IPS DF 6.9 (cell line): ENCODE data around the gene ITPR2.

Experiments
- DNase-seq: peaks from one replicate; pipeline ENCODE4 v3.0.0-alpha.2; 2013; ENCODE audit warnings: low read depth, low spot score
- H3K27ac ChIP-seq: one replicate; pipeline ENCODE4 v1.5.1; 2013; ENCODE audit warnings: low read length, control low read depth
- H3K27me3 ChIP-seq: 2 replicates; pipeline ENCODE4 v1.6.1; 2013; ENCODE audit warnings: mild to moderate bottlenecking, low read length; ENCODE audit not compliant: control insufficient read depth, insufficient read depth
- H3K36me3 ChIP-seq: 2 replicates; pipeline ENCODE4 v1.6.1; 2013; ENCODE audit warnings: low read length; ENCODE audit not compliant: control insufficient read depth, insufficient read depth
- H3K4me1 ChIP-seq: 2 replicates; pipeline ENCODE4 v1.6.1; 2013; ENCODE audit warnings: low read length; ENCODE audit not compliant: control insufficient read depth, insufficient read depth
- H3K4me3 ChIP-seq: 2 replicates; pipeline ENCODE4 v1.5.1; 2013; ENCODE audit warnings: mild to moderate bottlenecking, low read length
- H3K9me3 ChIP-seq: 2 replicates; pipeline ENCODE4 v1.6.1; 2013; ENCODE audit warnings: low read length, inconsistent platforms; ENCODE audit not compliant: control insufficient read depth, insufficient read depth
- WGBS: extraction: QIAGEN DNeasy Blood & Tissue Kit; methylation state at CpG from one replicate; pipeline ENCODE4 v1.1.7; 2013; ENCODE audit warnings: mixed read lengths, missing lambda C conversion rate; ENCODE audit not compliant: insufficient read length, insufficient coverage; 5-methylcytosine and 5-hydroxymethylcytosine counted together

ITPR2 gene

DNA sequence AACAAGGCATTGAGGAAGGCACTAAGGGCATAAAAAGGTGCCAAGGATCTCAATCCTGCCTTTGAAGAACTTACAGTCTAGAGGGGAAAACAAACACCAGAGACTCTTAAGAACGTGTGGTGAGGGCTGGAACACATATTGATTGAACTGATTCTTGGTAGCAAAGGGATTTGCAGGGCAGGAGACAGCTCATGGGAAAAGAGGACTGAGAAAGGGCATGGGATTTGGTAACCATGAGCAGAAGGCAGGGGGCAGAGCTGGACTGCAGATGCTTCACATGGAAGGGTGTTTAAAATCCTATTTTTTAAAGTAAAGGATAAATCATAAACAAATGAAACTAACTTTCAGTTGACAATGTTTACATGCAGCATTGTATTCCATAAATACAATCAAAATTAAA lies 203.1 kb downstream of the ITPR2 start:
- no peaks in the 10 kb centered on the region for H3K27me3 ChIP-seq
- H3K27ac ChIP-seq = no peak overlapping the region
- no peak for DNase-seq
- peaks cover 2% of the 10 kb centered on the region; the same call in 1 of the 2 replicates for H3K36me3 ChIP-seq
- no CpG with 5 or more reads among the region's 1 CpG for WGBS
- peaks cover 1% of the 10 kb centered on the region; the same call in 1 of the 2 replicates for H3K9me3 ChIP-seq
- H3K4me3 ChIP-seq = no peak overlapping the region
- H3K4me1 ChIP-seq = no peaks in the 10 kb centered on the region

DNA sequence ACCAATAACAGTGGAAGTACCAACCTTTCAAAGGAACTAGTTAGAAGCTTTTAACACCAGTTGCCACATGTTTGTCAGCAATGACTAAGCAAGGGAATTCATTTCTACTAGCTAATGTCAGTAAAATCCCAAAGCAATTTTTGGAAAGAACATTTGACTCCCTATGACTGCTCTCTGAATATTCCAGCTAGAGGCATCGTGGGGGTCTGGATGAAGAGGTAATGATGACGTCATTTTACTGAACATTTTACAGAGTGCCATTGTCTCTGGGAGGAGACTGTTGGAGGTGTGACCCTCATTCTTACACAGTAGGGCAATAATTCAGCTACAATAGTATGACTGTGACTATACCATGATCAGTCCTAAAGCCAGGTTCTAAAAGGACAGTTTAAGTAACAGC lies 204.8 kb downstream of the ITPR2 start:
- WGBS = no CpG with 5 or more reads among the region's 2 CpGs
- Histone ChIP-seq H3K4me3 (no peak overlapping the region), H3K27me3 (no peaks in the 10 kb centered on the region), H3K27ac (no peak overlapping the region), H3K36me3 (peaks cover 2% of the 10 kb centered on the region; the same call in 1 of the 2 replicates), H3K4me1 (no peaks in the 10 kb centered on the region), H3K9me3 (no peaks in the 10 kb centered on the region)
- no peak for DNase-seq

DNA sequence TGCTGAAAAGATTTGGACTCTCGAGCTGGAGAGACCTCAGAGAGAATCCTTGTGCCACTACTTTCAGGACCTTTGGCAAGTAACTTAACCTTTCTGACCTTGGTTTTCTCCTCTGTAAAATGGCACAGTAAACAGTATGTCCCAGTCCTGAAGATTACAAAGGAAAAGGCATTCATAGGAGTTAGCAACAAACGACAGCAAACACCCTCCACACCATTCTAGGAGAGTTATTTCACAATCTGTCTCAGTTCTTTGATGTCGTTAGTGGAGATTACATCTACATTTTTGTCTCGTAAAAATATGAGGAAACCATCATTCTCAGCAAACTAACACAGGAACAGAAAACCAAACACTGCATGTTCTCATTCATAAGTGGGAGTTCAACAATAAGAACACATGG lies 205.7 kb downstream of the ITPR2 start:
- Histone ChIP-seq H3K9me3 (no peaks in the 10 kb centered on the region), H3K27me3 (no peaks in the 10 kb centered on the region), H3K27ac (no peak overlapping the region), H3K36me3 (peaks cover 2% of the 10 kb centered on the region; the same call in 1 of the 2 replicates), H3K4me3 (no peak overlapping the region), H3K4me1 (no peaks in the 10 kb centered on the region)
- no CpG with 5 or more reads among the region's 4 CpGs for WGBS
- DNase-seq = no peak

DNA sequence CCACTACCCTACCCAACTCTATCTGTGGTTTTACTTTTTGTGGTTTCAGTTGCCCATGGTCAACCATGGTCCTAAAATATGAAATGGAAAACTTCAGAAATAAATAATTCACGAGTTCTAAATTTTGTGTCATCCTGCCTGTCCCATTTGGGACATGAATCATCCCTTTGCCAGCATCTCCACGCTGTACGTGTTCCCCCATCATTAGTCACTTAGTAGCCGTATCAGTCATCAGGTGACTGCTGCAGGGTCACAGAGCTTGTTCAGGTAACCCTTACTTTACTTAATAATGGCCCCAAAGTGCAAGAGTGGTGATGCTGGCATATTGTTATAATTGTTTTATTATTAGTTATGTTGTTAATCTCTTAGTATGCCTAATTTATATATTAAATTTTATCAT lies 209.9 kb downstream of the ITPR2 start:
- WGBS = no CpG with 5 or more reads among the region's 4 CpGs
- H3K9me3 ChIP-seq = no peaks in the 10 kb centered on the region
- no peaks in the 10 kb centered on the region for H3K27me3 ChIP-seq
- H3K4me1 ChIP-seq = no peaks in the 10 kb centered on the region
- no peak for DNase-seq
- H3K4me3 ChIP-seq = no peak overlapping the region
- no peak overlapping the region for H3K27ac ChIP-seq
- no peaks in the 10 kb centered on the region; the same call in 1 of the 2 replicates for H3K36me3 ChIP-seq

DNA sequence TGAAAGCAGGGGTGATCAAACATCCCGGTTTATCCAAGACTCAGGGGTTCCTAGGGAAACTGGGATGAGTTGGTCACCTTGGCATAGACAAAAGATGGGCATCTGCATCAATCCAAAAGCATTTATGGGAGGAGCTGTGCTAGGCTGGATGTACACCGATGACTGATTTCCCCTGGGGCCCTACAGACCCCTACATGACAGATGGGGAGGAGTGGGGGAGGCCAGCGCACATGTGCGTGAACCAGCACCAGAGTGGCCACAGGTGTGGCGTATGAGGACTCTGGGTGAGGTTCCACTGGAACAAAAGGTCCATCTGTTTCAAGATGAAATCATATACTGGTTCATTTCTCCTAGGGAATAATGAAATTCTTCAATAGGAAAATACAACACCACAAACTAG lies 210.4 kb downstream of the ITPR2 start:
- Histone ChIP-seq H3K27ac (no peak overlapping the region), H3K27me3 (no peaks in the 10 kb centered on the region), H3K36me3 (no peaks in the 10 kb centered on the region; the same call in 1 of the 2 replicates), H3K4me1 (no peaks in the 10 kb centered on the region), H3K9me3 (no peaks in the 10 kb centered on the region), H3K4me3 (no peak overlapping the region)
- WGBS = no CpG with 5 or more reads among the region's 5 CpGs
- DNase-seq = no peak

DNA sequence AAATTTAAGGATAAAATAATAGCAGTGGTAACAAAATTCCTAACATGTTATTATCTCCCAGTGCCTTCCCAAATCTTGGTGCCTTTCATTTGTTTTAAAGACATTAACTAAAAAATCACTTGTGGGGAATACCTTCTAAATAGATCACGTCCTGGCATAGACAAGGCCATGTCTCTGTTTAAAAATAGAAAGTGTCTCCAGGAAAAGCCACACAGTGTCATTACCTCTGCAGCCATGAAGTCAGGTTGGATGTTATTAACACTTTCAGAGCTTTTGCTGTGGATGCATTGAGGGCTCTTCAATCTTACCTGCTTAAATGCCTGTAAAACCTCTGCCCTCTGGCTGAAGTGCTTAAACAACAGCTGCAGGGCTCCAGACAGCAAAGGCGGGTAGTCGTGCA lies 211.1 kb downstream of the ITPR2 start:
- Histone ChIP-seq H3K27me3 (no peaks in the 10 kb centered on the region), H3K9me3 (no peaks in the 10 kb centered on the region), H3K36me3 (no peaks in the 10 kb centered on the region; the same call in 1 of the 2 replicates), H3K4me1 (no peaks in the 10 kb centered on the region), H3K4me3 (no peak overlapping the region), H3K27ac (no peak overlapping the region)
- no peak for DNase-seq
- no CpG with 5 or more reads among the region's 3 CpGs for WGBS

DNA sequence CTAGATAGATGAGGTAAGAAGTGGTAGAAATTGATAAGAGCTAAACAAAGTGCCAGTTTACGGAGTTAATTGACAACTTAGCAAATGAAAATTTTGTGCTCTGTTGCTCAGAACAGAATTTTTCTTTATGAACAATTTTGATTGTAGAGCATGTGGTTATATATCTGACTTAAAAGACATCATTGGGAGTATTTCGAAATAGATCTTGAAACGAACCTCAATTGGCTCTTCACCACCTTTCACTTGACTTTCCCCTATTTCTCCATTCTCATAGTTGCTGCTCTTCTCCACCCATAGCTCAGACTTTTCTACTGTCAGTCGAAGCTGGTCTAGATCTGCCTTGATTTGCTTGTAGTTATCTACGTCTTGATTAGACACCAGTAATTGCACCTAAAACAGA lies 212.1 kb downstream of the ITPR2 start:
- Histone ChIP-seq H3K9me3 (no peaks in the 10 kb centered on the region), H3K27ac (no peak overlapping the region), H3K4me3 (no peak overlapping the region), H3K27me3 (no peaks in the 10 kb centered on the region), H3K36me3 (no peaks in the 10 kb centered on the region; the same call in 1 of the 2 replicates), H3K4me1 (no peaks in the 10 kb centered on the region)
- no CpG with 5 or more reads among the region's 5 CpGs for WGBS
- no peak for DNase-seq

DNA sequence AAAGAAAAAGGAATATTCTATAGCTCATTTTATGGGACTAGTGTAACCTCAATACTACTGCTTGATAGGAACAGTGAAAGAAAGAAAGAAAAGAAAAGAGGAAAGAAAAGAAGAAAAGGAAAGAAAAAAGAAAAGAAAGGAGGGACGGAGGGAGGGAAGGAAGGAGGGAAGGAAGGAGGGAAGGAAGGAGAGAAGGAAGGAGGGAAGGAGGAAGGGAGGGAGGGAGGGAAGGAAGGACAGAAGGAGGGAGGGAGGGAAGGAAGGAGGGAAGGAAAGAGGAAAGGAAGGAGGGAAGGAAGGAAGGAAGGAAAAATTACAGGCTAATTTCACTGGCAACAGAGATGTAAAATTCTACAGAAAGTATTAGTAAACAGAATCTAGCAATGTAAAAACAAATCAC lies 215.5 kb downstream of the ITPR2 start:
- Histone ChIP-seq H3K27me3 (no peaks in the 10 kb centered on the region), H3K9me3 (no peaks in the 10 kb centered on the region), H3K36me3 (no peaks in the 10 kb centered on the region; the same call in 1 of the 2 replicates), H3K4me1 (no peaks in the 10 kb centered on the region), H3K27ac (no peak overlapping the region), H3K4me3 (no peak overlapping the region)
- no peak for DNase-seq
- no CpG with 5 or more reads among the region's 1 CpG for WGBS

DNA sequence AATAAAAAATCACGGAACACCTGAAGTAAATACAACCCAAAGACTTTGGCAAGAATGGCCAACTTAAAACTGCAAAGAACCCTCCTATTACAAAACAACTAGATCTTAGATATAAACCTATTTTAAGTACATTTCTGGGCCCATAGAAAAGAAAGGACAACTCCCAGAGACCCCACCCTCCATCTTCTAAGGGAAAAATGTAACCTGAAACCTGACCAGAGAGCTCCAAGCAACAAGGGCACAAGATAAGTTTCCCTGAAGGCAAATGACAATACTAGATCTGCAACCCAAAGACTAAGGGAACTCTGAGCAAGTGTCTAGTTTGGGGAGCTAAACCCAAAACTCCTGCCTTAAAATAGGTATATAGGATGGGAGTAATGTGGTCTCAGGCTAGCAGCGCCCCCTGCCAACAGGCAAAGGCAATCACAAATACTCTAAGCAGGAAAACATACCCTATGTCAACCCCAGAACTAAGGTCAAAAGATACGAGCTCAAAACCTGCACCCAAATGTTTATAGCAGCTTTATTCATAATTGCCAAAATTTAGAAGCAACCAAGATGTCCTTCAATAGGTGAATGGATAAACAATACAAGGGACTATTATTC lies 218.9 kb downstream of the ITPR2 start:
- no peak overlapping the region for H3K4me3 ChIP-seq
- H3K9me3 ChIP-seq = no peaks in the 10 kb centered on the region
- H3K36me3 ChIP-seq = no peaks in the 10 kb centered on the region
- WGBS = no CpG with 5 or more reads among the region's 3 CpGs
- H3K4me1 ChIP-seq = no peaks in the 10 kb centered on the region
- H3K27ac ChIP-seq = no peak overlapping the region
- H3K27me3 ChIP-seq = no peaks in the 10 kb centered on the region
- peak; percentile 16 for DNase-seq

DNA sequence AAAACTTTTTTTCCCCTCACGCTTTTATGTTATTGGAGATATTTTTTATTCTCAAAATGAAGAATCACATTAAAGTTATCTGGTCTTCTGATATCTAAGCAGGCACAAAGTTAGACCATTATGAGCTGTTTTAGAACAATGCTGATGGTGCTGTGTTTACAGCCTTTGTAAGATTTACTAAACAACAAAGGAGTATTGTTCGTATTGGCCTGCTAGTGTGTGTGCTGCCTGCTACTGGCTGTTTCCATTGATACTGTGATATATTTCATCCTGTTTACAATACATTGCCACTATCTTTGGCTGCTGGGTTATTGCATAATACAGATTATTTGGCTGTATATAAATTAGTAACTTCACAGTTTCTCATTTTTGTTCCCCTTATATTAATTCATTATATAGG lies 220.8 kb downstream of the ITPR2 start:
- H3K36me3 ChIP-seq = no peaks in the 10 kb centered on the region
- no peak for DNase-seq
- H3K27ac ChIP-seq = no peak overlapping the region
- no peaks in the 10 kb centered on the region for H3K4me1 ChIP-seq
- no CpG with 5 or more reads among the region's 2 CpGs for WGBS
- no peaks in the 10 kb centered on the region for H3K27me3 ChIP-seq
- H3K4me3 ChIP-seq = no peak overlapping the region
- no peaks in the 10 kb centered on the region for H3K9me3 ChIP-seq

DNA sequence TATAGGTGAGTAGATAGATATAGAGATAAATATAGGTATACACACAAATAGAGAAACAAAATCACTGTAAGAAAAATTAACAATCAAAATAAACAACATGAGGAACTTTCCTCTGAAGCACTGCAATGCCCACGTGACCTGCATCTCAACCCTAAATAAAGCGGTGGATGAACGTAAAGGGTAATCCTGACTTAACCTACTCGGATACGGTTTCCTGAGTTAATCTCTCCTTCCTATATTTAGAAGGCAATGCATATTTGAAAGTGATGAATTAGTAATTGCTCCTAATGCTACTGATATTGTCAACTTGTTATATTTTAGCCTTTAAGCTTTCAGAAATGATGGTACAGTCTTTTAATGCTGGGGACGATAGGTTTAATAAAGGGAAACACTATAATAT lies 221.4 kb downstream of the ITPR2 start:
- DNase-seq = no peak
- Histone ChIP-seq H3K4me3 (no peak overlapping the region), H3K36me3 (no peaks in the 10 kb centered on the region), H3K9me3 (no peaks in the 10 kb centered on the region), H3K27me3 (no peaks in the 10 kb centered on the region), H3K27ac (no peak overlapping the region), H3K4me1 (no peaks in the 10 kb centered on the region)
- no CpG with 5 or more reads among the region's 6 CpGs for WGBS
